Measurements from ENCODE around the gene TMEM179.

The TMEM179 gene

DNA sequence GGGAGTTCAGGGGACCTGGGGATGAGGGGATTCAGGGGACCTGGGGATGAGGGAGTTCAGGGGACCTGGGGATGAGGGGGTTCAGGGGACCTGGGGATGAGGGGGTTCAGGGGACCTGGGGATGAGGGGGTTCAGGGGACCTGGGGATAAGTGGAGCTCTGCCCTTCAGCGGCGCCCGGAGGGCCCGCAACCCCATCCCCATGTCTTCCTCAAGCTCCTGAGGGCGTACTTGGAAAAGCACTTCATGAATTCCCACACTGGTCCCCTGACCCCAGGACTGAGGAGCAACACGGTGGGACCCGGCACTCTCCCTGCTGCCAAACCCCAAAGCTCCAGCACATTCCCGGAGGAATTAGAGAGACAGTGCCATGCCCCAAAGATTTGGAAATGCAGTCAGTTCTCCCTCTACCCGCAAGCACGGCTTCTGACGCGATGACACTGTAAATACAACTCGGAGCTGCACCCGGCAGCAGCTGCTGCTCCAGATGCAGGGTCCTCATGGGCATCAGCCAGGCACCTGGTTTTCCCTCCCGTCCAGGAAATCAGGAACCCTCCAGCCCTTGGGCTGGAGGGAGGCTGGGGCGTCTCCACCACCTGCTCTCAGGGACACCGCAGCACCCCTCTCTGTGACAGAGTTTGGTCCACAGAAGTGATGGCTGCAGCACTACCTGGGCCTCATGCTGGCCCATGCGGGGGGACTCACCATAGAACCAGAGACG is 57.8 kb downstream of the TMEM179 start:
- H3K9me3 ChIP-seq (ENCODE audit: control insufficient read depth, low read length) = no peaks in the 10 kb centered on the region
- H3K27ac ChIP-seq (ENCODE audit: insufficient read depth, low read length, poor library complexity, severe bottlenecking) = no peak overlapping the region
- no peaks in the 10 kb centered on the region for H3K4me1 ChIP-seq (ENCODE audit: control insufficient read depth, insufficient read depth, low read length, poor library complexity, severe bottlenecking)
- no peak for DNase-seq
- no peak overlapping the region for H3K4me3 ChIP-seq (ENCODE audit: insufficient read depth, low read depth, low read length, poor library complexity, severe bottlenecking)
- no peaks in the 10 kb centered on the region for H3K27me3 ChIP-seq (replicated peaks; ENCODE audit: control insufficient read depth, insufficient read depth, low read length, poor library complexity, severe bottlenecking)
- no peaks in the 10 kb centered on the region for H3K36me3 ChIP-seq (ENCODE audit: control insufficient read depth, insufficient read depth, low read length)

- no peaks in the 10 kb centered on the region for H3K36me3 ChIP-seq (ENCODE audit: control insufficient read depth, insufficient read depth, low read length)
- H3K4me3 ChIP-seq (ENCODE audit: insufficient read depth, low read depth, low read length, poor library complexity, severe bottlenecking) = no peak overlapping the region
- no peaks in the 10 kb centered on the region for H3K9me3 ChIP-seq (ENCODE audit: control insufficient read depth, low read length)
- no peaks in the 10 kb centered on the region for H3K27me3 ChIP-seq (replicated peaks; ENCODE audit: control insufficient read depth, insufficient read depth, low read length, poor library complexity, severe bottlenecking)
- H3K27ac ChIP-seq (ENCODE audit: insufficient read depth, low read length, poor library complexity, severe bottlenecking) = no peak overlapping the region
- no peaks in the 10 kb centered on the region for H3K4me1 ChIP-seq (ENCODE audit: control insufficient read depth, insufficient read depth, low read length, poor library complexity, severe bottlenecking)
- DNase-seq = no peak
Measured at GRCh38 chr14:104545942-104546501, 58.5 kb downstream of the TMEM179 start.

- no peak for DNase-seq
Measured at GRCh38 chr14:104545151-104545941, 59.2 kb downstream of the TMEM179 start.

DNA sequence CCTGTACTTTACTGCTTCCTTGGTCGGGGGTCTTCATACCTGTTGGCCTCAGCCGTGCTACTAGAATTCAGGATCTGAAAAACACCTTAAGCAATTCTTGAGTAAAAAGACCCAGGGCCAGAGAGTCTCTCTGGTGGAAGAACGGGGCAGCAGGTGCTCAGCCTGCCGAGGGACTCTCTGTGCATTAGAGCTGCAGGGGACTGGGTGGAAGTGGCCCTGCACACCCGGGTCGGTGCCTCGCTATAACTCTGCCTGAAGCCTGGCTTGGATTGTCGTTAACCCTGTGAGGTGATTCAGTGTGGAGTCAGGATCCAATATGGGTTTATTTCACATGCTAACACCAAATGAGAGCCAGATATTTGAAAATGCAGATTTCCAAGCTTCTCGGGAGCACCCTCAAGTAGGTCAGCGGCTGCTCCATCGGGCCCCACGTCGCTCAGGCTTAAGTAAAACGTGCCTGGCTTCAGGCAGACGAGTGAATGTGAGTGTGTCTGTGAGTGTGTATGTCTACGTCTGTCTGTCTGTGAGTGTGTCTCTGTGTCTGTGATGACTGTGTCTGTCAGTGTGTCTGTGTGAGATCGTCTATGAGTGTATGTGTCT is 60.1 kb downstream of the TMEM179 start:
- H3K9me3 ChIP-seq (ENCODE audit: control insufficient read depth, low read length) = no peaks in the 10 kb centered on the region
- H3K4me3 ChIP-seq (ENCODE audit: insufficient read depth, low read depth, low read length, poor library complexity, severe bottlenecking) = no peak overlapping the region
- H3K4me1 ChIP-seq (ENCODE audit: control insufficient read depth, insufficient read depth, low read length, poor library complexity, severe bottlenecking) = no peaks in the 10 kb centered on the region
- no peaks in the 10 kb centered on the region for H3K27me3 ChIP-seq (replicated peaks; ENCODE audit: control insufficient read depth, insufficient read depth, low read length, poor library complexity, severe bottlenecking)
- no peaks in the 10 kb centered on the region for H3K36me3 ChIP-seq (ENCODE audit: control insufficient read depth, insufficient read depth, low read length)
- H3K27ac ChIP-seq (ENCODE audit: insufficient read depth, low read length, poor library complexity, severe bottlenecking) = no peak overlapping the region
- DNase-seq = no peak

More at GRCh38 chr14:104545151-104545941, 59.2 kb downstream of the TMEM179 start:
- no peak overlapping the region for H3K27ac ChIP-seq (ENCODE audit: insufficient read depth, low read length, poor library complexity, severe bottlenecking)
- H3K4me1 ChIP-seq (ENCODE audit: control insufficient read depth, insufficient read depth, low read length, poor library complexity, severe bottlenecking) = no peaks in the 10 kb centered on the region
- no peaks in the 10 kb centered on the region for H3K36me3 ChIP-seq (ENCODE audit: control insufficient read depth, insufficient read depth, low read length)
- no peak overlapping the region for H3K4me3 ChIP-seq (ENCODE audit: insufficient read depth, low read depth, low read length, poor library complexity, severe bottlenecking)
- no peaks in the 10 kb centered on the region for H3K27me3 ChIP-seq (replicated peaks; ENCODE audit: control insufficient read depth, insufficient read depth, low read length, poor library complexity, severe bottlenecking)
- H3K9me3 ChIP-seq (ENCODE audit: control insufficient read depth, low read length) = no peaks in the 10 kb centered on the region

DNA sequence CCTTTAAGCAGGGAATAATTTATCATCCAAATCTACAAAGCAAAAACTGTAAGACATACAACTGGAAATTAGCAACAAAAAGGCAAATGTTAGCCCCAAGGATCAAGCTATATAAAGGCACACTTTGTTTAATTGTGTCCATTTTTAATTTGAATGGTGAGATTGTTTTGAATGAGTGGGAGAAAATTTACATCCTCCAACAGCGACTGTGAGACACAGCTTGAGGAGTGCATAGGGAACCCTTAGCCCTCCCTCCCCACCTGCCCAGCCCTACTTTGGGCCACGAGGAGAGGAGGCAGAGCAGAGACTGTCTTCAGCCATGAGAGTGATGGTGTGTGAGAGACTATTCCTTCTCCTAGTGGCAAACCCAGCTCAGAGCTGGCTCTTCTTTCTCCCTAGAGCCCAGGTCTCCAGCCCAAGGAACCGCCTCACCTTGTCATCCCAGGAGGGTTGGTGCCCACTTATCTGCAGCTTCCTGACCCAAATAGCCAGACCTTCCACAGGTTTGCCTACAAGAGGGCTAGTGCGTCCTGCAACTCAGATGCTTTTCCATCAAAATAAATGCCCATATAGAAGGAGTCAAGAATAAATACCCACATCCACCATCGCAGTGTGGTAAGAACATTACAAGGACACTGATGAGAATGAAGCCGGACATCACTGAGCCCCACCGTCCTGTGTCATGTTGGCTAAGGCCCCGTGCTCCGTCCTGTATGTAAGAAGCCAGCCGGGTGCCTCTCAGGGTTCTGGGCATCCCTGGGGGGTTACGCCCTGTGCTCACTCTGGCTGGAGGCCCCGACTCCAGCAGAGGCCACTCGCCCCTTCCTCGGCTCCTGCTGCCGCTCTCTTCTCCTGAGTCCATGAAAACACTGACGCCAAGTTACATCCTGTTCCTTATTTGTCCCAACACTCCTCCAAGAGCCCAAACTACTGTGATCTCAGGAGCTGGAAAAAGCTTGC is 61.4 kb downstream of the TMEM179 start:
- no peaks in the 10 kb centered on the region for H3K36me3 ChIP-seq (ENCODE audit: control insufficient read depth, insufficient read depth, low read length)
- no peak overlapping the region for H3K4me3 ChIP-seq (ENCODE audit: insufficient read depth, low read depth, low read length, poor library complexity, severe bottlenecking)
- H3K4me1 ChIP-seq (ENCODE audit: control insufficient read depth, insufficient read depth, low read length, poor library complexity, severe bottlenecking) = no peaks in the 10 kb centered on the region
- DNase-seq = no peak
- no peaks in the 10 kb centered on the region for H3K9me3 ChIP-seq (ENCODE audit: control insufficient read depth, low read length)
- no peaks in the 10 kb centered on the region for H3K27me3 ChIP-seq (replicated peaks; ENCODE audit: control insufficient read depth, insufficient read depth, low read length, poor library complexity, severe bottlenecking)
- H3K27ac ChIP-seq (ENCODE audit: insufficient read depth, low read length, poor library complexity, severe bottlenecking) = no peak overlapping the region

DNA sequence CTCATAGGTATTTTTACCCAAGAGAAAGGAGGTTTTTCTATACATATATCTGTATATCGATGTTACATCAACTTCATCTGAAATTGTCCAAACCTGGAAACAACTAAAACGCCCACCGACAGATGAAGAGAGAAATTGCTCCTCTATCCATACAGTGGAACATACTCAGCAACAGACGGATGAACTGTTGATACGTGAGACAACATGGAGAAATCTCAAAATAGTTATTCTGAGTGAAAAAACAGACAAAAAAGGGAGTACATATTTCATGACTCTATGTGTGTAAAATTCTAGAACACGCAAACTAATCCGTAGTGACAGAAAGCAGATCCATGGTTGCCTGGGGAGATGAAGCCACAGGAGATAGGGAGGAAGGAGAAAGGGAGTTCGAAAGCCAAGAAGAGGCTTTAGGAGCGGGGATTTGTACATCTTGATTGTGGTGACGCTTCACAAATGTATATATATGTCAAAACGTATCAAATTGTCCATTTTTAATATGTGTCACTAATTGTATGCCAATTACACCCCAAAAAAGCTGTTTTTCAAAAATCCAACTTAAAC is 62.6 kb downstream of the TMEM179 start:
- no peaks in the 10 kb centered on the region for H3K9me3 ChIP-seq (ENCODE audit: control insufficient read depth, low read length)
- H3K36me3 ChIP-seq (ENCODE audit: control insufficient read depth, insufficient read depth, low read length) = no peaks in the 10 kb centered on the region
- DNase-seq = no peak
- H3K27ac ChIP-seq (ENCODE audit: insufficient read depth, low read length, poor library complexity, severe bottlenecking) = no peak overlapping the region
- H3K27me3 ChIP-seq (replicated peaks; ENCODE audit: control insufficient read depth, insufficient read depth, low read length, poor library complexity, severe bottlenecking) = no peaks in the 10 kb centered on the region
- no peak overlapping the region for H3K4me3 ChIP-seq (ENCODE audit: insufficient read depth, low read depth, low read length, poor library complexity, severe bottlenecking)
- no peaks in the 10 kb centered on the region for H3K4me1 ChIP-seq (ENCODE audit: control insufficient read depth, insufficient read depth, low read length, poor library complexity, severe bottlenecking)
